MCF 10A (cell line): ENCODE measurements around the gene CREBRF. TPM values are rescaled to one million over a fixed set of nuclear protein-coding genes. Genes with fewer than 3 reads are reported as not detected.

ENCODE experiments used
- BruUV-seq: library from RNA; stranded (reverse); fragments of 400-500 nt; replicated peaks from 2 replicates; lab custom pipeline; 2021; lab: Mats Ljungman, UMichigan
- CTCF ChIA-PET: fragments of 300-600 bp; sonication (Branson Sonifier 250); formaldehyde crosslinking; extraction: SDS; loops from one replicate; lab custom pipeline; 2021; ENCODE audit warnings: antibody characterized with exemption, inconsistent platforms; lab: Yijun Ruan, JAX
- POLR2A ChIA-PET: fragments of 300-600, 350-650 bp; sonication (Branson Sonifier 250); formaldehyde crosslinking; extraction: SDS; loops from one replicate; lab custom pipeline; 2020; ENCODE audit warnings: antibody characterized with exemption, inconsistent platforms; lab: Yijun Ruan, JAX
- DNase-seq: peaks from one replicate; pipeline ENCODE4 v3.0.0-alpha.2; 2018; ENCODE audit not compliant: unreplicated experiment
- H3K27ac Mint-ChIP-seq: one replicate; pipeline ENCODE4 v1.8.0; 2022; ENCODE audit warnings: mild to moderate bottlenecking, low read depth, mixed read lengths; ENCODE audit not compliant: unreplicated experiment
- H3K27me3 Mint-ChIP-seq: one replicate; pipeline ENCODE4 v1.8.0; 2022; ENCODE audit warnings: mixed read lengths; ENCODE audit not compliant: insufficient read depth, unreplicated experiment
- H3K36me3 Mint-ChIP-seq: one replicate; pipeline ENCODE4 v1.8.0; 2022; ENCODE audit warnings: mild to moderate bottlenecking, moderate library complexity, mixed read lengths; ENCODE audit not compliant: insufficient read depth, unreplicated experiment
- H3K4me1 Mint-ChIP-seq: one replicate; pipeline ENCODE4 v1.8.0; 2022; ENCODE audit warnings: mixed read lengths; ENCODE audit not compliant: insufficient read depth, unreplicated experiment
- H3K4me3 Mint-ChIP-seq: one replicate; pipeline ENCODE4 v1.8.0; 2022; ENCODE audit warnings: mild to moderate bottlenecking, moderate library complexity, mixed read lengths; ENCODE audit not compliant: unreplicated experiment
- H3K9me3 Mint-ChIP-seq: one replicate; pipeline ENCODE4 v1.8.0; 2022; ENCODE audit warnings: mixed read lengths; ENCODE audit not compliant: unreplicated experiment
- CTCF ChIP-seq: fragments of 200-600 bp; IDR thresholded peaks from one replicate; pipeline ENCODE4 v1.8.0; 2022; ENCODE audit warnings: antibody characterized with exemption, mild to moderate bottlenecking; ENCODE audit not compliant: unreplicated experiment
- intact Hi-C: fragments of 100-400 bp; cut with micrococcal nuclease; formaldehyde crosslinking; loops from 2 replicates; pipeline ENCODE4 v1.14.1; 2022
- total RNA-seq: library from RNA; stranded (reverse); gene quantifications from 2 replicates; pipeline ENCODE4 v1.2.3, GENCODE V29; 2022

CREBRF gene
- total RNA-seq, 1 experiment from 2014 or later: 16.2 TPM

- Mint-ChIP-seq H3K9me3 (no peaks in the 10 kb centered on the region), H3K27ac (no peak overlapping the region), H3K4me1 (no peaks in the 10 kb centered on the region), H3K36me3 (peaks cover 22% of the 10 kb centered on the region), H3K27me3 (no peaks in the 10 kb centered on the region), H3K4me3 (no peak overlapping the region)
- ChIA-PET POLR2A (interaction anchor here (0.7 to 4.2 kb wide), 5 partner anchors 13 to 1167 kb away, joined by 3 to 23 read pairs (median 4); partner anchors contain the start of gene ATP6V0E1), CTCF (interaction anchor here (1.1 to 1.3 kb wide), 4 partner anchors 15 to 433 kb away, joined by 3 to 6 read pairs (median 4); no protein-coding TSS in a partner anchor)
- DNase-seq: no peak
- intact Hi-C loops: no loop called here
- BruUV-seq: no TSS peak
- TF ChIP-seq CTCF: no peak
These were observed 83.5 kb downstream of the CREBRF start for GRCh38 chr5:173139631-173140030.

GRCh38 chr5:173140769-173141168 is 84.6 kb downstream of the CREBRF start:
- intact Hi-C loops: no loop called here
- no TSS peak for BruUV-seq
- ChIA-PET CTCF (interaction anchor here (0.5 to 1.2 kb wide), 5 partner anchors 14 to 142 kb away, joined by 3 to 7 read pairs (median 3); no protein-coding TSS in a partner anchor), POLR2A (interaction anchor here (1.2 to 4.2 kb wide), 6 partner anchors 10 to 157 kb away, joined by 3 to 23 read pairs (median 5); partner anchors contain the start of gene ATP6V0E1)
- no peak for TF ChIP-seq CTCF
- Mint-ChIP-seq H3K27ac (no peak overlapping the region), H3K9me3 (no peaks in the 10 kb centered on the region), H3K4me3 (no peak overlapping the region), H3K36me3 (peaks cover 26% of the 10 kb centered on the region), H3K27me3 (no peaks in the 10 kb centered on the region), H3K4me1 (no peaks in the 10 kb centered on the region)
- DNase-seq: no peak

- H3K9me3 Mint-ChIP-seq: no peaks in the 10 kb centered on the region
- H3K4me1 Mint-ChIP-seq: no peaks in the 10 kb centered on the region
- CTCF ChIA-PET: interaction anchor here (0.6 to 0.8 kb wide), 6 partner anchors 22 to 1475 kb away, joined by 3 to 5 read pairs (median 4); no protein-coding TSS in a partner anchor
- peaks cover 34% of the 10 kb centered on the region for H3K36me3 Mint-ChIP-seq
- no peak for TF ChIP-seq CTCF
- DNase-seq: no peak
- no peak overlapping the region for H3K4me3 Mint-ChIP-seq
- H3K27me3 Mint-ChIP-seq: no peaks in the 10 kb centered on the region
- intact Hi-C loops: no loop called here
- BruUV-seq: no TSS peak
- H3K27ac Mint-ChIP-seq: peak overlapping the region; percentile 97
- POLR2A ChIA-PET: interaction anchor here (0.6 to 4.2 kb wide), 4 partner anchors 18 to 445 kb away, joined by 3 to 23 read pairs (median 10); partner anchors contain the start of gene ATP6V0E1
These were observed 87.4 kb downstream of the CREBRF start for GRCh38 chr5:173143567-173143966.
